Kidney tubule cell (primary cell): Measurements from ENCODE around the gene ERCC6.

Source experiments
- DNase-seq: peaks from one replicate; pipeline ENCODE4 v3.0.0-alpha.2; 2018; ENCODE audit warnings: low spot score

Gene ERCC6

GRCh38 chr10:49538381-49539319, at the start of gene ERCC6:
Gene ERCC6, minus strand, starts transcription at chr10:49539121.
- peak; percentile 98 for DNase-seq

- no peak for DNase-seq
These were observed 49.1 kb upstream of the ERCC6 start for GRCh38 chr10:49587981-49588380.

- peak; percentile 43 for DNase-seq
These were observed 46.5 kb upstream of the ERCC6 start for GRCh38 chr10:49585387-49585786.

GRCh38 chr10:49579621-49580020, 40.7 kb upstream of the ERCC6 start:
- no peak for DNase-seq

GRCh38 chr10:49578392-49578791, 39.5 kb upstream of the ERCC6 start:
- DNase-seq = no peak

- DNase-seq = no peak
These were observed 38.4 kb upstream of the ERCC6 start for GRCh38 chr10:49577182-49577925.

GRCh38 chr10:49575489-49576072, 36.7 kb upstream of the ERCC6 start:
- DNase-seq = no peak

GRCh38 chr10:49572594-49573114, 33.7 kb upstream of the ERCC6 start:
- DNase-seq = no peak

GRCh38 chr10:49571388-49571787, 32.5 kb upstream of the ERCC6 start:
- DNase-seq = peak; percentile 14

GRCh38 chr10:49569031-49569631, 30.2 kb upstream of the ERCC6 start:
- DNase-seq = no peak

GRCh38 chr10:49568235-49568634, 29.3 kb upstream of the ERCC6 start:
- no peak for DNase-seq

- no peak for DNase-seq
These were observed 28.9 kb upstream of the ERCC6 start for GRCh38 chr10:49567810-49568209.

- DNase-seq = no peak
These were observed 25.6 kb upstream of the ERCC6 start for GRCh38 chr10:49564461-49565009.

GRCh38 chr10:49562893-49563292, 24.0 kb upstream of the ERCC6 start:
- no peak for DNase-seq

GRCh38 chr10:49560526-49560925, 21.6 kb upstream of the ERCC6 start:
- DNase-seq = no peak

GRCh38 chr10:49559476-49559875, 20.6 kb upstream of the ERCC6 start:
- no peak for DNase-seq

GRCh38 chr10:49558190-49558589, 19.3 kb upstream of the ERCC6 start:
- no peak for DNase-seq

- no peak for DNase-seq
These were observed 18.8 kb upstream of the ERCC6 start for GRCh38 chr10:49557681-49558080.

- DNase-seq = no peak
These were observed 17.8 kb upstream of the ERCC6 start for GRCh38 chr10:49556723-49557122.

- DNase-seq = peak; percentile 47
These were observed 13.4 kb upstream of the ERCC6 start for GRCh38 chr10:49552277-49552676.

- peak; percentile 77 for DNase-seq
These were observed 11.6 kb upstream of the ERCC6 start for GRCh38 chr10:49550563-49550962.
